Liver (tissue), 9 donors: ENCODE data around the gene NPTX2. TPM values are rescaled to one million over a fixed set of nuclear protein-coding genes. Genes with fewer than 3 reads are reported as not detected.

Experiments
- DNase-seq: peaks from one replicate; pipeline ENCODE4 v3.0.0-alpha.2; 2017; ENCODE audit warnings: low spot score
- H3K27ac ChIP-seq, 2 donors: one replicate each; pipeline ENCODE4 v1.7.0; 2013; ENCODE audit warnings: inconsistent platforms in 2 of 2, low read length in 2 of 2, control low read depth in 1 of 2, low read depth in 1 of 2, mild to moderate bottlenecking in 1 of 2
- H3K27me3 ChIP-seq, 4 donors: one replicate each; pipeline versions ENCODE4 v1.6.1 to v1.7.0; 2013; ENCODE audit warnings: low read length in 3 of 4, inconsistent platforms in 1 of 4, mild to moderate bottlenecking in 1 of 4, moderate library complexity in 1 of 4; ENCODE audit not compliant: control insufficient read depth in 4 of 4, insufficient read depth in 4 of 4
- H3K36me3 ChIP-seq, 4 donors: one replicate each; pipeline versions ENCODE4 v1.6.1 to v1.7.0; 2013; ENCODE audit warnings: low read length in 3 of 4, mild to moderate bottlenecking in 3 of 4, low read depth in 1 of 4, moderate library complexity in 1 of 4; ENCODE audit not compliant: control insufficient read depth in 4 of 4, insufficient read depth in 3 of 4
- H3K4me1 ChIP-seq, 4 donors: one replicate each; pipeline versions ENCODE4 v1.6.1 to v1.7.0; 2013; ENCODE audit warnings: low read length in 3 of 4, mild to moderate bottlenecking in 3 of 4, moderate library complexity in 1 of 4; ENCODE audit not compliant: control insufficient read depth in 4 of 4, insufficient read depth in 4 of 4
- H3K4me3 ChIP-seq, 3 donors: one replicate each; pipeline versions ENCODE4 v1.6.1 to v1.7.0; 2013; ENCODE audit warnings: low read length in 3 of 3, control low read depth in 1 of 3, low read depth in 1 of 3, mild to moderate bottlenecking in 1 of 3
- H3K9ac ChIP-seq, 2 donors: one replicate each; pipeline ENCODE4 v1.7.0; 2013; ENCODE audit warnings: low read length in 2 of 2, mild to moderate bottlenecking in 2 of 2, moderate library complexity in 2 of 2, control low read depth in 1 of 2, low read depth in 1 of 2
- H3K9me3 ChIP-seq, 4 donors: one replicate each; pipeline versions ENCODE4 v1.6.1 to v1.7.0; 2013; ENCODE audit warnings: low read length in 3 of 4; ENCODE audit not compliant: control insufficient read depth in 4 of 4
- EGR1 ChIP-seq, 2 donors: IDR thresholded peaks; 2 replicates each; pipeline ENCODE4 v1.6.1; 2016 to 2018; ENCODE audit warnings: antibody characterized with exemption in 2 of 2, low read depth in 2 of 2
- FOXA2 ChIP-seq: IDR thresholded peaks from 2 replicates; pipeline ENCODE4 v1.6.1; 2016; ENCODE audit warnings: antibody characterized with exemption
- GABPA ChIP-seq, 2 donors: IDR thresholded peaks in 1 of 2; conservative IDR thresholded peaks in 1 of 2; 2 replicates each; pipeline ENCODE4 v1.6.1; 2016; ENCODE audit warnings: antibody characterized with exemption in 2 of 2, mild to moderate bottlenecking in 1 of 2, moderate library complexity in 1 of 2
- HNF4A ChIP-seq, 2 donors: conservative IDR thresholded peaks; 2 replicates each; pipeline ENCODE4 v1.6.1; 2016; ENCODE audit warnings: antibody characterized with exemption in 2 of 2, mild to moderate bottlenecking in 2 of 2
- HNF4G ChIP-seq: IDR thresholded peaks from 2 replicates; pipeline ENCODE4 v1.6.1; 2016; ENCODE audit warnings: antibody characterized with exemption
- JUND ChIP-seq, 2 donors: IDR thresholded peaks; 2 replicates each; pipeline ENCODE4 v1.6.1; 2016; ENCODE audit warnings: antibody characterized with exemption in 2 of 2
- MAX ChIP-seq: IDR thresholded peaks from 2 replicates; pipeline ENCODE4 v1.6.1; 2016; ENCODE audit warnings: antibody characterized with exemption
- NR2F2 ChIP-seq: IDR thresholded peaks from 2 replicates; pipeline ENCODE4 v1.6.1; 2016; ENCODE audit warnings: antibody characterized with exemption
- SP1 ChIP-seq: IDR thresholded peaks from 2 replicates; pipeline ENCODE4 v1.6.1; 2018; ENCODE audit warnings: antibody characterized with exemption, mild to moderate bottlenecking
- YY1 ChIP-seq: IDR thresholded peaks from 2 replicates; pipeline ENCODE4 v1.6.1; 2016; ENCODE audit warnings: antibody characterized with exemption, mild to moderate bottlenecking
- WGBS: extraction: QIAGEN DNeasy Blood & Tissue Kit; methylation state at CpG from one replicate; pipeline ENCODE4 v1.1.7; 2013; 5-methylcytosine and 5-hydroxymethylcytosine counted together
- polyA plus RNA-seq, 2 donors: library from polyadenylated mRNA; stranded (reverse) in 1 of 2; unstranded in 1 of 2; fragments of 200-250 nt in 1 of 2; fragments of >200 nt in 1 of 2; fragmentation: Nextera tagmentation in 1 of 2; extraction: Ambion mirVana in 1 of 2; gene quantifications; one replicate each; pipeline versions ENCODE4 v1.2.1 to v1.2.3, GENCODE V29; 2013 to 2015
- total RNA-seq, 2 donors: library from RNA; depleted of rRNA; stranded (reverse); fragments of >200 nt; gene quantifications; one replicate each; pipeline ENCODE4 v1.2.3, GENCODE V29; 2014
- TF ChIP-seq, protein P1 (sequence below): IDR thresholded peaks from 2 replicates; pipeline ENCODE4 v1.6.1; 2016; ENCODE audit warnings: antibody characterized with exemption, mild to moderate bottlenecking
- TF ChIP-seq, protein P2 (sequence below): IDR thresholded peaks from 2 replicates; pipeline ENCODE4 v1.6.1; 2016; ENCODE audit warnings: antibody characterized with exemption
- TF ChIP-seq, protein P3 (sequence below): IDR thresholded peaks from 2 replicates; pipeline ENCODE4 v1.6.1; 2016; ENCODE audit warnings: antibody characterized with exemption
- TF ChIP-seq, protein P4 (sequence below): fragments of 150-350 bp; IDR thresholded peaks from 2 replicates; pipeline ENCODE4 v1.5.1; 2017; ENCODE audit warnings: improper control_type of control experiment, low read depth, low read length; ENCODE audit not compliant: missing input control
- donor health status: healthy.
- donor health status: healthy.
- donor health status: healthy.
- donor health status: healthy.
- donor health status: healthy.

NPTX2 gene
- total and polyA plus RNA-seq, 4 donors: 0.09 to 1.5 (median 0.58) TPM

GRCh38 chr7:98602755-98603398 is 14.2 kb upstream of the NPTX2 start:
- Histone ChIP-seq H3K9me3 (no peaks in the 10 kb centered on the region), H3K27me3 (peaks cover 0 to 2% (median 0%) of the 10 kb centered on the region in 4 donors), H3K4me1 (no peaks in the 10 kb centered on the region), H3K27ac (no peak overlapping the region), H3K36me3 (no peaks in the 10 kb centered on the region), H3K4me3 (no peak overlapping the region), H3K9ac (no peak overlapping the region)
- TF ChIP-seq JUND (IDR thresholded peaks at IDR 0.05): no peak
- TF ChIP-seq SP1: no peak
- no peak for TF ChIP-seq NR2F2
- TF ChIP-seq HNF4A (conservative IDR thresholded peaks at IDR 0.05): no peak
- no peak for TF ChIP-seq YY1
- TF ChIP-seq, protein P1, sequence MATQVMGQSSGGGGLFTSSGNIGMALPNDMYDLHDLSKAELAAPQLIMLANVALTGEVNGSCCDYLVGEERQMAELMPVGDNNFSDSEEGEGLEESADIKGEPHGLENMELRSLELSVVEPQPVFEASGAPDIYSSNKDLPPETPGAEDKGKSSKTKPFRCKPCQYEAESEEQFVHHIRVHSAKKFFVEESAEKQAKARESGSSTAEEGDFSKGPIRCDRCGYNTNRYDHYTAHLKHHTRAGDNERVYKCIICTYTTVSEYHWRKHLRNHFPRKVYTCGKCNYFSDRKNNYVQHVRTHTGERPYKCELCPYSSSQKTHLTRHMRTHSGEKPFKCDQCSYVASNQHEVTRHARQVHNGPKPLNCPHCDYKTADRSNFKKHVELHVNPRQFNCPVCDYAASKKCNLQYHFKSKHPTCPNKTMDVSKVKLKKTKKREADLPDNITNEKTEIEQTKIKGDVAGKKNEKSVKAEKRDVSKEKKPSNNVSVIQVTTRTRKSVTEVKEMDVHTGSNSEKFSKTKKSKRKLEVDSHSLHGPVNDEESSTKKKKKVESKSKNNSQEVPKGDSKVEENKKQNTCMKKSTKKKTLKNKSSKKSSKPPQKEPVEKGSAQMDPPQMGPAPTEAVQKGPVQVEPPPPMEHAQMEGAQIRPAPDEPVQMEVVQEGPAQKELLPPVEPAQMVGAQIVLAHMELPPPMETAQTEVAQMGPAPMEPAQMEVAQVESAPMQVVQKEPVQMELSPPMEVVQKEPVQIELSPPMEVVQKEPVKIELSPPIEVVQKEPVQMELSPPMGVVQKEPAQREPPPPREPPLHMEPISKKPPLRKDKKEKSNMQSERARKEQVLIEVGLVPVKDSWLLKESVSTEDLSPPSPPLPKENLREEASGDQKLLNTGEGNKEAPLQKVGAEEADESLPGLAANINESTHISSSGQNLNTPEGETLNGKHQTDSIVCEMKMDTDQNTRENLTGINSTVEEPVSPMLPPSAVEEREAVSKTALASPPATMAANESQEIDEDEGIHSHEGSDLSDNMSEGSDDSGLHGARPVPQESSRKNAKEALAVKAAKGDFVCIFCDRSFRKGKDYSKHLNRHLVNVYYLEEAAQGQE: no peak
- TF ChIP-seq MAX: no peak
- 75% methylated on average over 3 of the region's 3 CpGs for WGBS
- no peak for DNase-seq

GRCh38 chr7:98603399-98603788 is 13.7 kb upstream of the NPTX2 start:
- H3K27ac ChIP-seq: no peak overlapping the region
- no peaks in the 10 kb centered on the region for H3K36me3 ChIP-seq
- H3K27me3 ChIP-seq: peaks cover 0 to 2% (median 0%) of the 10 kb centered on the region in 4 donors
- H3K9ac ChIP-seq: no peak overlapping the region
- no peak for DNase-seq
- H3K4me3 ChIP-seq: no peak overlapping the region
- TF ChIP-seq EGR1 (IDR thresholded peaks at IDR 0.05; ENCODE audit: low read depth in 2 of 2) (no peak), JUND (IDR thresholded peaks at IDR 0.05) (no peak), MAX (no peak), HNF4G (no peak), YY1 (no peak), FOXA2 (no peak), GABPA (IDR thresholded peaks at IDR 0.05 in 1 of 2, conservative IDR thresholded peaks at IDR 0.05 in 1 of 2) (no peak)
- TF ChIP-seq, protein P2, sequence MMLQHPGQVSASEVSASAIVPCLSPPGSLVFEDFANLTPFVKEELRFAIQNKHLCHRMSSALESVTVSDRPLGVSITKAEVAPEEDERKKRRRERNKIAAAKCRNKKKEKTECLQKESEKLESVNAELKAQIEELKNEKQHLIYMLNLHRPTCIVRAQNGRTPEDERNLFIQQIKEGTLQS: no peak
- TF ChIP-seq, protein P3, sequence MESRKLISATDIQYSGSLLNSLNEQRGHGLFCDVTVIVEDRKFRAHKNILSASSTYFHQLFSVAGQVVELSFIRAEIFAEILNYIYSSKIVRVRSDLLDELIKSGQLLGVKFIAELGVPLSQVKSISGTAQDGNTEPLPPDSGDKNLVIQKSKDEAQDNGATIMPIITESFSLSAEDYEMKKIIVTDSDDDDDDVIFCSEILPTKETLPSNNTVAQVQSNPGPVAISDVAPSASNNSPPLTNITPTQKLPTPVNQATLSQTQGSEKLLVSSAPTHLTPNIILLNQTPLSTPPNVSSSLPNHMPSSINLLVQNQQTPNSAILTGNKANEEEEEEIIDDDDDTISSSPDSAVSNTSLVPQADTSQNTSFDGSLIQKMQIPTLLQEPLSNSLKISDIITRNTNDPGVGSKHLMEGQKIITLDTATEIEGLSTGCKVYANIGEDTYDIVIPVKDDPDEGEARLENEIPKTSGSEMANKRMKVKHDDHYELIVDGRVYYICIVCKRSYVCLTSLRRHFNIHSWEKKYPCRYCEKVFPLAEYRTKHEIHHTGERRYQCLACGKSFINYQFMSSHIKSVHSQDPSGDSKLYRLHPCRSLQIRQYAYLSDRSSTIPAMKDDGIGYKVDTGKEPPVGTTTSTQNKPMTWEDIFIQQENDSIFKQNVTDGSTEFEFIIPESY: no peak
- TF ChIP-seq, protein P4, sequence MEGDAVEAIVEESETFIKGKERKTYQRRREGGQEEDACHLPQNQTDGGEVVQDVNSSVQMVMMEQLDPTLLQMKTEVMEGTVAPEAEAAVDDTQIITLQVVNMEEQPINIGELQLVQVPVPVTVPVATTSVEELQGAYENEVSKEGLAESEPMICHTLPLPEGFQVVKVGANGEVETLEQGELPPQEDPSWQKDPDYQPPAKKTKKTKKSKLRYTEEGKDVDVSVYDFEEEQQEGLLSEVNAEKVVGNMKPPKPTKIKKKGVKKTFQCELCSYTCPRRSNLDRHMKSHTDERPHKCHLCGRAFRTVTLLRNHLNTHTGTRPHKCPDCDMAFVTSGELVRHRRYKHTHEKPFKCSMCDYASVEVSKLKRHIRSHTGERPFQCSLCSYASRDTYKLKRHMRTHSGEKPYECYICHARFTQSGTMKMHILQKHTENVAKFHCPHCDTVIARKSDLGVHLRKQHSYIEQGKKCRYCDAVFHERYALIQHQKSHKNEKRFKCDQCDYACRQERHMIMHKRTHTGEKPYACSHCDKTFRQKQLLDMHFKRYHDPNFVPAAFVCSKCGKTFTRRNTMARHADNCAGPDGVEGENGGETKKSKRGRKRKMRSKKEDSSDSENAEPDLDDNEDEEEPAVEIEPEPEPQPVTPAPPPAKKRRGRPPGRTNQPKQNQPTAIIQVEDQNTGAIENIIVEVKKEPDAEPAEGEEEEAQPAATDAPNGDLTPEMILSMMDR: no peak
- TF ChIP-seq, protein P1: no peak
- 75% methylated on average over 3 of the region's 3 CpGs for WGBS
- H3K4me1 ChIP-seq: no peaks in the 10 kb centered on the region
- no peaks in the 10 kb centered on the region for H3K9me3 ChIP-seq
